Duodenal mucosa (tissue), 2 donors: Measurements from ENCODE around the gene NINJ1.
"Not testable (repeated sequence)": the region's sequence is repeated elsewhere in the genome, so short reads cannot be mapped to it uniquely, and the experiment has no call there.

ENCODE experiments used
- H3K27ac ChIP-seq: one replicate; pipeline ENCODE4 v1.7.0; 2013; ENCODE audit warnings: low read depth, low read length
- H3K27me3 ChIP-seq, 2 donors: one replicate each; pipeline ENCODE4 v1.7.0; 2013; ENCODE audit warnings: low read length in 2 of 2, control low read depth in 1 of 2; ENCODE audit not compliant: insufficient read depth in 2 of 2, control insufficient read depth in 1 of 2
- H3K36me3 ChIP-seq, 2 donors: one replicate each; pipeline ENCODE4 v1.7.0; 2013; ENCODE audit warnings: low read length in 2 of 2, control low read depth in 1 of 2; ENCODE audit not compliant: insufficient read depth in 2 of 2, control insufficient read depth in 1 of 2
- H3K4me1 ChIP-seq, 2 donors: one replicate each; pipeline ENCODE4 v1.7.0; 2013; ENCODE audit warnings: low read length in 2 of 2, control low read depth in 1 of 2; ENCODE audit not compliant: insufficient read depth in 2 of 2, control insufficient read depth in 1 of 2
- H3K4me3 ChIP-seq, 2 donors: one replicate each; pipeline ENCODE4 v1.7.0; 2013; ENCODE audit warnings: low read length in 2 of 2, low read depth in 1 of 2
- H3K9ac ChIP-seq, 2 donors: one replicate each; pipeline ENCODE4 v1.7.0; 2013; ENCODE audit warnings: low read length in 2 of 2, low read depth in 1 of 2
- H3K9me3 ChIP-seq, 2 donors: one replicate each; pipeline ENCODE4 v1.7.0; 2013; ENCODE audit warnings: low read length in 2 of 2, control low read depth in 1 of 2; ENCODE audit not compliant: control insufficient read depth in 1 of 2

The NINJ1 gene

GRCh38 chr9:93118863-93119702, 15.0 kb downstream of the NINJ1 start:
- Histone ChIP-seq H3K36me3 (peaks cover 11 to 20% of the 10 kb centered on the region in 2 donors), H3K27me3 (no peaks in the 10 kb centered on the region), H3K9me3 (no peaks in the 10 kb centered on the region), H3K4me3 (no peak overlapping the region), H3K27ac (peak overlapping the region; percentile 58), H3K9ac (no peak overlapping the region), H3K4me1 (peaks cover 12 to 17% of the 10 kb centered on the region in 2 donors)

GRCh38 chr9:93117924-93118862, 15.9 kb downstream of the NINJ1 start:
- H3K4me1 ChIP-seq = peaks cover 12 to 17% of the 10 kb centered on the region in 2 donors
- H3K27ac ChIP-seq = no peak overlapping the region
- H3K9ac ChIP-seq = no peak overlapping the region

GRCh38 chr9:93117521-93117920, 16.5 kb downstream of the NINJ1 start:
- H3K9me3 ChIP-seq, H3K27me3 ChIP-seq, H3K27ac ChIP-seq, H3K9ac ChIP-seq, H3K4me3 ChIP-seq: not testable (repeated sequence)
- H3K4me1 ChIP-seq = peaks cover 12 to 17% of the 10 kb centered on the region in 2 donors
- peaks cover 8 to 18% of the 10 kb centered on the region in 2 donors for H3K36me3 ChIP-seq

More at GRCh38 chr9:93117924-93118862, 15.9 kb downstream of the NINJ1 start:
- Histone ChIP-seq H3K9me3 (no peaks in the 10 kb centered on the region), H3K36me3 (peaks cover 6 to 22% of the 10 kb centered on the region in 2 donors), H3K4me3 (no peak overlapping the region), H3K27me3 (no peaks in the 10 kb centered on the region)

- peak overlapping the region in 1 of 2 donors; percentile 37 for H3K9ac ChIP-seq
- H3K36me3 ChIP-seq = peaks cover 6 to 19% of the 10 kb centered on the region in 2 donors
- peak overlapping the region; percentile 78 for H3K27ac ChIP-seq
- H3K9me3 ChIP-seq = no peaks in the 10 kb centered on the region
- no peak overlapping the region for H3K4me3 ChIP-seq
- peaks cover 12 to 17% of the 10 kb centered on the region in 2 donors for H3K4me1 ChIP-seq
- no peaks in the 10 kb centered on the region for H3K27me3 ChIP-seq
Measured at GRCh38 chr9:93116072-93116961, 17.7 kb downstream of the NINJ1 start.

GRCh38 chr9:93115486-93116071, 18.5 kb downstream of the NINJ1 start:
- H3K9ac ChIP-seq = no peak overlapping the region
- H3K27me3 ChIP-seq = no peaks in the 10 kb centered on the region
- H3K36me3 ChIP-seq = peaks cover 13 to 26% of the 10 kb centered on the region in 2 donors
- H3K4me1 ChIP-seq = peaks cover 12 to 17% of the 10 kb centered on the region in 2 donors
- no peaks in the 10 kb centered on the region for H3K9me3 ChIP-seq
- H3K27ac ChIP-seq = no peak overlapping the region
- no peak overlapping the region for H3K4me3 ChIP-seq

GRCh38 chr9:93114984-93115335, 19.1 kb downstream of the NINJ1 start:
- H3K9me3 ChIP-seq = no peaks in the 10 kb centered on the region
- peaks cover 13 to 31% of the 10 kb centered on the region in 2 donors for H3K36me3 ChIP-seq
- H3K4me3 ChIP-seq = no peak overlapping the region
- no peaks in the 10 kb centered on the region for H3K27me3 ChIP-seq
- no peak overlapping the region for H3K27ac ChIP-seq
- peaks cover 9 to 15% of the 10 kb centered on the region in 2 donors for H3K4me1 ChIP-seq
- H3K9ac ChIP-seq = no peak overlapping the region

GRCh38 chr9:93114169-93114983, 19.7 kb downstream of the NINJ1 start:
- Histone ChIP-seq H3K36me3 (peaks cover 13 to 31% of the 10 kb centered on the region in 2 donors), H3K4me1 (peaks cover 3 to 10% of the 10 kb centered on the region in 2 donors), H3K27ac (no peak overlapping the region), H3K4me3 (no peak overlapping the region), H3K9me3 (no peaks in the 10 kb centered on the region), H3K27me3 (no peaks in the 10 kb centered on the region), H3K9ac (no peak overlapping the region)

- Histone ChIP-seq H3K27me3 (no peaks in the 10 kb centered on the region), H3K36me3 (peaks cover 20 to 39% of the 10 kb centered on the region in 2 donors), H3K9ac (no peak overlapping the region), H3K27ac (no peak overlapping the region), H3K4me3 (no peak overlapping the region), H3K4me1 (peaks cover 0 to 7% of the 10 kb centered on the region in 2 donors), H3K9me3 (no peaks in the 10 kb centered on the region)
Measured at GRCh38 chr9:93112864-93113389, 21.1 kb downstream of the NINJ1 start.
